ENCODE results near the gene IRX5.

GRCh38 chr16:54930869-54931119, 129 bp downstream of the IRX5 start:
- TF ChIP-seq CTCF (IDR thresholded peaks at IDR 0.05 in 4 of 5, conservative IDR thresholded peaks at IDR 0.05 in 1 of 5) (no peak), POLR2A (IDR thresholded peaks at IDR 0.05) (no peak)
